HEK293 (cell line): Measurements from ENCODE around the gene PKNOX2.

ENCODE experiments used
- CTCF ChIA-PET: fragments of 350-600 bp; formaldehyde crosslinking; extraction: SDS; loops from one replicate; lab custom pipeline; 2021; ENCODE audit warnings: antibody characterized with exemption; lab: Yijun Ruan, JAX
- POLR2A ChIA-PET: fragments of 300-600 bp; formaldehyde crosslinking; extraction: SDS; loops from one replicate; lab custom pipeline; 2020; ENCODE audit warnings: antibody characterized with exemption, inconsistent platforms; lab: Yijun Ruan, JAX
- H3K27ac ChIP-seq: fragments of 200-500 bp; sonication (Bioruptor generic); 2 replicates; pipeline ENCODE4 v1.5.1; 2014; ENCODE audit warnings: low read depth, low read length, control low read depth, inconsistent platforms; ENCODE audit errors: extremely low read depth
- H3K36me3 ChIP-seq, 2 experiments: fragments of 200-500 bp in 1 of 2; sonication (Bioruptor generic) in 1 of 2; 1 replicate in 1 of 2; 2 replicates in 1 of 2; pipeline ENCODE4 v1.5.1; 2014 to 2017; ENCODE audit warnings: inconsistent platforms in 2 of 2, low read length in 2 of 2; ENCODE audit not compliant: control insufficient read depth in 2 of 2, insufficient read depth in 1 of 2
- H3K4me1 ChIP-seq: fragments of 200-500 bp; sonication (Bioruptor generic); 2 replicates; pipeline ENCODE4 v1.5.1; 2014; ENCODE audit warnings: mild to moderate bottlenecking, low read length, inconsistent platforms; ENCODE audit not compliant: control insufficient read depth, insufficient read depth
- H3K4me3 ChIP-seq: 2 replicates; pipeline ENCODE4 v1.5.1; 2011; ENCODE audit warnings: low read depth, mild to moderate bottlenecking, control low read depth, low read length, moderate library complexity
- H3K9me3 ChIP-seq: fragments of 200-500 bp; sonication (Bioruptor generic); 2 replicates; pipeline ENCODE4 v1.5.1; 2014; ENCODE audit warnings: low read depth, low read length, inconsistent platforms; ENCODE audit not compliant: control insufficient read depth, insufficient read depth
- ELK4 ChIP-seq: IDR thresholded peaks from 2 replicates; pipeline ENCODE4 v1.6.1; 2011; ENCODE audit warnings: mild to moderate bottlenecking, low read depth, low read length, borderline replicate concordance
- MYNN ChIP-seq: fragments of 450-650 bp; formaldehyde crosslinking; IDR thresholded peaks from 2 replicates; pipeline ENCODE4 v1.5.1; 2016; ENCODE audit warnings: missing biosample characterization, missing genetic modification characterization, borderline replicate concordance
- OSR2 ChIP-seq: fragments of 450-650 bp; formaldehyde crosslinking; IDR thresholded peaks from 2 replicates; pipeline ENCODE4 v1.5.1; 2016; ENCODE audit warnings: missing biosample characterization, missing genetic modification characterization
- PRDM1 ChIP-seq: fragments of 450-650 bp; formaldehyde crosslinking; IDR thresholded peaks from 2 replicates; pipeline ENCODE4; 2016; ENCODE audit warnings: missing biosample characterization, missing genetic modification characterization
- REPIN1 ChIP-seq: fragments of 450-650 bp; formaldehyde crosslinking; IDR thresholded peaks from 2 replicates; pipeline ENCODE4 v1.5.1; 2017; ENCODE audit warnings: missing biosample characterization, missing genetic modification characterization, low read depth
- ZBTB49 ChIP-seq: fragments of 450-650 bp; formaldehyde crosslinking; IDR thresholded peaks from 2 replicates; pipeline ENCODE4 v1.5.1; 2016; ENCODE audit warnings: missing biosample characterization, missing genetic modification characterization, low read depth
- ZBTB7A ChIP-seq: fragments of 450-650 bp; formaldehyde crosslinking; IDR thresholded peaks from 2 replicates; pipeline ENCODE4 v1.5.1; 2016; ENCODE audit warnings: low read depth, missing biosample characterization, missing genetic modification characterization
- ZFHX2 ChIP-seq: fragments of 450-650 bp; formaldehyde crosslinking; conservative IDR thresholded peaks from 2 replicates; pipeline ENCODE4 v1.5.1; 2016; ENCODE audit warnings: missing biosample characterization, missing genetic modification characterization
- ZFP41 ChIP-seq: fragments of 450-650 bp; formaldehyde crosslinking; IDR thresholded peaks from 2 replicates; pipeline ENCODE4 v1.5.1; 2016; ENCODE audit warnings: missing biosample characterization, missing genetic modification characterization, borderline replicate concordance
- ZNF223 ChIP-seq: fragments of 450-650 bp; formaldehyde crosslinking; IDR thresholded peaks from 2 replicates; pipeline ENCODE4 v1.5.1; 2016; ENCODE audit warnings: missing biosample characterization, missing genetic modification characterization
- ZNF311 ChIP-seq: fragments of 450-650 bp; formaldehyde crosslinking; IDR thresholded peaks from 2 replicates; pipeline ENCODE4 v1.5.1; 2017; ENCODE audit warnings: missing biosample characterization, missing genetic modification characterization, borderline replicate concordance
- ZNF350 ChIP-seq: fragments of 450-650 bp; formaldehyde crosslinking; IDR thresholded peaks from 2 replicates; pipeline ENCODE4 v1.5.0; 2017; ENCODE audit warnings: missing biosample characterization, mild to moderate bottlenecking, missing genetic modification characterization
- ZNF501 ChIP-seq: fragments of 450-650 bp; formaldehyde crosslinking; IDR thresholded peaks from 2 replicates; pipeline ENCODE4 v1.5.1; 2016; ENCODE audit warnings: missing biosample characterization, missing genetic modification characterization
- ZNF510 ChIP-seq: fragments of 450-650 bp; formaldehyde crosslinking; IDR thresholded peaks from 2 replicates; pipeline ENCODE4 v1.5.1; 2018; ENCODE audit warnings: mild to moderate bottlenecking, missing genetic modification characterization, missing biosample characterization; ENCODE audit not compliant: insufficient replicate concordance
- ZNF544 ChIP-seq: fragments of 450-650 bp; formaldehyde crosslinking; IDR thresholded peaks from 2 replicates; pipeline ENCODE4 v1.5.0; 2017; ENCODE audit warnings: missing biosample characterization, missing genetic modification characterization
- ZNF658 ChIP-seq: fragments of 450-650 bp; formaldehyde crosslinking; IDR thresholded peaks from 2 replicates; pipeline ENCODE4; 2016; ENCODE audit warnings: missing biosample characterization, missing genetic modification characterization
- ZNF785 ChIP-seq: fragments of 450-650 bp; formaldehyde crosslinking; IDR thresholded peaks from 2 replicates; pipeline ENCODE4 v1.5.1; 2016; ENCODE audit warnings: missing biosample characterization, missing genetic modification characterization
- ZNF843 ChIP-seq: fragments of 450-650 bp; formaldehyde crosslinking; IDR thresholded peaks from 2 replicates; pipeline ENCODE4 v1.5.1; 2016; ENCODE audit warnings: missing biosample characterization, missing genetic modification characterization
- ZXDB ChIP-seq: fragments of 450-650 bp; formaldehyde crosslinking; IDR thresholded peaks from 2 replicates; pipeline ENCODE4 v1.5.1; 2016; ENCODE audit warnings: missing biosample characterization, missing genetic modification characterization
- TF ChIP-seq, protein P1 (sequence below): fragments of 450-650 bp; formaldehyde crosslinking; IDR thresholded peaks from 2 replicates; pipeline ENCODE4 v1.5.1; 2016; ENCODE audit warnings: missing biosample characterization, missing genetic modification characterization

Gene PKNOX2

GRCh38 chr11:125412177-125412496 lies 247.6 kb downstream of the PKNOX2 start:
- H3K9me3 ChIP-seq: no peaks in the 10 kb centered on the region
- ChIA-PET CTCF (interaction anchor here (1.0 kb wide), 1 partner anchor 11 kb away, joined by 3 read pairs; no protein-coding TSS in a partner anchor), POLR2A (no interaction called here)
- no peak overlapping the region for H3K27ac ChIP-seq
- peaks cover 4% of the 10 kb centered on the region; the same call in 1 of the 2 replicates for H3K4me1 ChIP-seq
- TF ChIP-seq, protein P1, sequence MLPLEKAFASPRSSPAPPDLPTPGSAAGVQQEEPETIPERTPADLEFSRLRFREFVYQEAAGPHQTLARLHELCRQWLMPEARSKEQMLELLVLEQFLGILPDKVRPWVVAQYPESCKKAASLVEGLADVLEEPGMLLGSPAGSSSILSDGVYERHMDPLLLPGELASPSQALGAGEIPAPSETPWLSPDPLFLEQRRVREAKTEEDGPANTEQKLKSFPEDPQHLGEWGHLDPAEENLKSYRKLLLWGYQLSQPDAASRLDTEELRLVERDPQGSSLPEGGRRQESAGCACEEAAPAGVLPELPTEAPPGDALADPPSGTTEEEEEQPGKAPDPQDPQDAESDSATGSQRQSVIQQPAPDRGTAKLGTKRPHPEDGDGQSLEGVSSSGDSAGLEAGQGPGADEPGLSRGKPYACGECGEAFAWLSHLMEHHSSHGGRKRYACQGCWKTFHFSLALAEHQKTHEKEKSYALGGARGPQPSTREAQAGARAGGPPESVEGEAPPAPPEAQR: no peak
- no peak for TF ChIP-seq ZNF843 (tag by site-specific recombination)
- H3K36me3 ChIP-seq: peaks cover 0 to 4% of the 10 kb centered on the region in 2 experiments; a peak in 1 of 3 replicates
- H3K4me3 ChIP-seq: no peak overlapping the region

DNA sequence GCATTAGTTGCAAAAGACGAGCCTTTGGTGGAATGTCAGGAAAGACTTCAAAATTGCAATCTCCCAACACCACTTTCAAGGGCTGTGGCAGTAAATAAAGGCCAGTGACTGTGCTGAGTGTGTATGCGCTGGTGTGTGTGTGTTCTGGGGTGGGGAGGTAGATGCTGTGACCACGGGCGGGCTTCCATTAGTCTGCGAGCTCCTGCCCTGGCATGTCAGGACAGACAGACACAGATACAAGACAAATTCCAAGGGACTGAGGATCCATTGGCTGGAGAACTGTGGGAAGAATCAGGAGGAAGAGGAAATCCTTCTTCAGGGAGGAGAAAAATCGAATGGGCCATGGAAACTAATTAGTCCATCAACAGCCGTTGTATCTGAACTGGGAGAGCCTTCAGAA lies 248.0 kb downstream of the PKNOX2 start:
- ChIA-PET CTCF (interaction anchor here (0.8 to 1.0 kb wide), 2 partner anchors 11 to 18 kb away, joined by 3 read pairs; no protein-coding TSS in a partner anchor), POLR2A (no interaction called here)
- Histone ChIP-seq H3K9me3 (no peaks in the 10 kb centered on the region), H3K27ac (no peak overlapping the region), H3K4me3 (no peak overlapping the region), H3K36me3 (peaks cover 0 to 8% of the 10 kb centered on the region in 2 experiments; a peak in 1 of 3 replicates)
- no peak for TF ChIP-seq ZFHX2 (tag by site-specific recombination)
- no peak for TF ChIP-seq ZBTB49 (tag by site-specific recombination)
- no peak for TF ChIP-seq ZNF223
- no peak for TF ChIP-seq ZNF510 (tag by site-specific recombination)
- TF ChIP-seq, all 188 proteins: peak for 0
- H3K4me1 ChIP-seq: peaks cover 4% of the 10 kb centered on the region; the same call in 1 of the 2 replicates

GRCh38 chr11:125413226-125413625 lies 248.7 kb downstream of the PKNOX2 start:
- Histone ChIP-seq H3K4me3 (no peak overlapping the region), H3K36me3 (peaks cover 0 to 10% of the 10 kb centered on the region in 2 experiments; a peak in 1 of 3 replicates), H3K27ac (no peak overlapping the region), H3K9me3 (no peaks in the 10 kb centered on the region), H3K4me1 (peaks cover 4% of the 10 kb centered on the region; the same call in 1 of the 2 replicates)
- no peak for TF ChIP-seq ZNF311
- TF ChIP-seq ZXDB: no peak
- no peak for TF ChIP-seq ZNF785
- no peak for TF ChIP-seq ZBTB7A (tag by site-specific recombination)
- no peak for TF ChIP-seq ZNF544 (tag by site-specific recombination)
- no peak for TF ChIP-seq ELK4
- ChIA-PET CTCF (interaction anchor here (0.5 to 3.5 kb wide), 4 partner anchors 9 to 894 kb away, joined by 3 to 17 read pairs (median 3); no protein-coding TSS in a partner anchor), POLR2A (no interaction called here)

GRCh38 chr11:125414121-125414520 lies 249.6 kb downstream of the PKNOX2 start:
- H3K27ac ChIP-seq: no peak overlapping the region
- H3K9me3 ChIP-seq: no peaks in the 10 kb centered on the region
- ChIA-PET CTCF (interaction anchor here (0.6 to 3.5 kb wide), 8 partner anchors 9 to 451 kb away, joined by 3 to 17 read pairs (median 4); no protein-coding TSS in a partner anchor), POLR2A (no interaction called here)
- peaks cover 0 to 10% of the 10 kb centered on the region in 2 experiments; a peak in 1 of 3 replicates for H3K36me3 ChIP-seq
- no peak overlapping the region for H3K4me3 ChIP-seq
- peaks cover 4% of the 10 kb centered on the region; the same call in 1 of the 2 replicates for H3K4me1 ChIP-seq
- no peak for TF ChIP-seq PRDM1 (tag by site-specific recombination)
- no peak for TF ChIP-seq ZFP41 (tag by site-specific recombination)
- TF ChIP-seq OSR2 (tag by site-specific recombination): no peak
- no peak for TF ChIP-seq ZNF311
- TF ChIP-seq REPIN1 (tag by site-specific recombination): no peak
- TF ChIP-seq ZNF658 (tag by site-specific recombination): no peak
- no peak for TF ChIP-seq MYNN (tag by site-specific recombination)
- TF ChIP-seq ZNF350 (tag by site-specific recombination): no peak
- TF ChIP-seq ZNF501 (tag by site-specific recombination): no peak
- TF ChIP-seq ZBTB49 (tag by site-specific recombination): no peak
